Activated CD4-positive, CD25-positive, alpha-beta regulatory T cell treated with anti-CD3 and anti-CD28 coated beads, Interleukin-2, amount 50 U/mL, for 16 hours (primary cell): Measurements from ENCODE around the gene ERO1A.

Experiments used
- DNase-seq: peaks from one replicate; pipeline ENCODE4 v3.0.0-alpha.2; 2020; ENCODE audit warnings: low read depth, low spot score

Gene ERO1A

GRCh38 chr14:52607061-52607460 lies 88.3 kb downstream of the ERO1A start:
- no peak for DNase-seq

- no peak for DNase-seq
Measured at GRCh38 chr14:52602131-52602530, 93.2 kb downstream of the ERO1A start.

- no peak for DNase-seq
Measured at GRCh38 chr14:52599974-52600373, 95.4 kb downstream of the ERO1A start.

- no peak for DNase-seq
Measured at GRCh38 chr14:52598568-52598967, 96.8 kb downstream of the ERO1A start.

- no peak for DNase-seq
Measured at GRCh38 chr14:52596861-52597260, 98.5 kb downstream of the ERO1A start.

- DNase-seq: no peak
Measured at GRCh38 chr14:52596320-52596719, 99.0 kb downstream of the ERO1A start.

- DNase-seq: no peak
Measured at GRCh38 chr14:52590318-52590717, 105.0 kb downstream of the ERO1A start.
